ENCODE measurements around the gene ARFGAP3.
"Not testable (repeated sequence)": the region's sequence is repeated elsewhere in the genome, so short reads cannot be mapped to it uniquely, and the experiment has no call there.

The ARFGAP3 gene

DNA sequence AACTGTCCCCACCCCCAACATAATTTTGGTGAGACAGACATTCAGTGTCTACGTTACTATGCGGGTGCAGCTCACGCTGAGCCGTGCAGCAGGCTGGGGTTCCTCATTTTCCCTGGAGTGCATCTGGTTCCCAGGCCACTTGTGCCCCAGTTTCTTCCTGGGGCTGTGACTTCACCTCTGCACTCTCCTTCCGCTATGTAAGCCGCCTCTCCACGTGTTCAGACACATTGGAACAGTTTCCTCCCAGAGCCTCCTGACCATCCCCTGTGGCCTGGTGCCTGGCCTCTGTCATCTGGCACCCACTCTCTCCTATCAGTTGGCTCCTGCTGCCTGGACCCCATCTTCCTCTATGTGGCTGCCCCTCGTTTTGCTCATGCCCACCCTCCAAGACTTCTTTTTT, 90.2 kb downstream of the ARFGAP3 start:
- DNase-seq (ENCODE audit: low read depth), result no peak
- H3K4me3 ChIP-seq (ENCODE audit: low read depth, low read length), result no peak overlapping the region
- TF ChIP-seq, protein P1, sequence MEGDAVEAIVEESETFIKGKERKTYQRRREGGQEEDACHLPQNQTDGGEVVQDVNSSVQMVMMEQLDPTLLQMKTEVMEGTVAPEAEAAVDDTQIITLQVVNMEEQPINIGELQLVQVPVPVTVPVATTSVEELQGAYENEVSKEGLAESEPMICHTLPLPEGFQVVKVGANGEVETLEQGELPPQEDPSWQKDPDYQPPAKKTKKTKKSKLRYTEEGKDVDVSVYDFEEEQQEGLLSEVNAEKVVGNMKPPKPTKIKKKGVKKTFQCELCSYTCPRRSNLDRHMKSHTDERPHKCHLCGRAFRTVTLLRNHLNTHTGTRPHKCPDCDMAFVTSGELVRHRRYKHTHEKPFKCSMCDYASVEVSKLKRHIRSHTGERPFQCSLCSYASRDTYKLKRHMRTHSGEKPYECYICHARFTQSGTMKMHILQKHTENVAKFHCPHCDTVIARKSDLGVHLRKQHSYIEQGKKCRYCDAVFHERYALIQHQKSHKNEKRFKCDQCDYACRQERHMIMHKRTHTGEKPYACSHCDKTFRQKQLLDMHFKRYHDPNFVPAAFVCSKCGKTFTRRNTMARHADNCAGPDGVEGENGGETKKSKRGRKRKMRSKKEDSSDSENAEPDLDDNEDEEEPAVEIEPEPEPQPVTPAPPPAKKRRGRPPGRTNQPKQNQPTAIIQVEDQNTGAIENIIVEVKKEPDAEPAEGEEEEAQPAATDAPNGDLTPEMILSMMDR (conservative IDR thresholded peaks at IDR 0.05; ENCODE audit: low read depth, low read length), result no peak

DNA sequence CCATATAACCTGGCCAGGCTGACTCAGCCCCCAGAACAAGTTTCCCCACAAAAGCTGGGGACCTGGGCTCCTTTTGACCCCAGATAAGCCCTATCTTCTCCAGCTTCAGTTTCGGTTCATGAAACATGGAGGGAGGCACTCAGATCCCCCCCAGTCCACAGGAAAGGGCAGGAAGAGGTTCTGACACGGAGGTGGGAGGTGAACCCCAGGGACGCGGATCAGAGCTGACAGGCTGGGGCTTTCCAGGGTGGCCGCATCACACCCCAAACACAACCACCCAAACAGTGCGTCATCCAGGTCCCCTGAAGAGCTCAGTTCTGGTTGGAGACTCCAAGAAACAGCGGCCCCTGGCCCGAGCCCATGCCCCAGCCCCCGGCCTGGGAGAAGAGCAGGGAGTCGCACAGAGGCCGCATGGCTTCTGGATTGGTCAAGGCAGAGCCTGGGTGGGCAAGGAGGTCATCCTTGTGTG, 92.1 kb downstream of the ARFGAP3 start:
- H3K4me3 ChIP-seq (ENCODE audit: low read depth, low read length), result no peak overlapping the region
- TF ChIP-seq, protein P1 (conservative IDR thresholded peaks at IDR 0.05; ENCODE audit: low read depth, low read length), result no peak
- no peak for DNase-seq (ENCODE audit: low read depth)

DNA sequence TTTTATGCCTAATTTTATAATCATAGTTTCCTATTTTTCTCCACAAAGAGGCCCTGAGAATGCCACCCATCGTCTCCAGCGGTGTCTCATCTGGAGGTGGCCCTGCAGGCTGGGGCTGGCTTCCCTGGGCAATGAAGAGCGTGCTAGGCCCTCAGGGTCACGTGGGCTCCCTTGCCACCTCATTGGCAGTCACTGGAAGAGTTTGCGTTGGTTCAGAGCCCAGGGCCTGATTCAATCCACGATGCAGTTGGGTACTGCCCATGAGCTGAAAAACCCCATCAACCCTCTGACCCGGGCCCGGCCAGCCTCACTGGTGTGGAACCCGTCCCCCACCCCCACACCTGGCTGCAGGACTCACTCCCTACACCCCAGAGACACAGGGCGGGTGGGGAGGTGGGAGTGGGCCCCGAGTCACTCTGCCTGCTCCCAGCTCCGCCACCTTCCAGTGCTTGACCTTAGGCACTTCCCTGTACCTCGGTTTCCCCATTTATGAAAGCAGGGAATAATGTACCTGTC, 93.0 kb downstream of the ARFGAP3 start:
- TF ChIP-seq, protein P1 (conservative IDR thresholded peaks at IDR 0.05; ENCODE audit: low read depth, low read length), result no peak
- no peak overlapping the region for H3K4me3 ChIP-seq (ENCODE audit: low read depth, low read length)
- no peak for DNase-seq (ENCODE audit: low read depth)

DNA sequence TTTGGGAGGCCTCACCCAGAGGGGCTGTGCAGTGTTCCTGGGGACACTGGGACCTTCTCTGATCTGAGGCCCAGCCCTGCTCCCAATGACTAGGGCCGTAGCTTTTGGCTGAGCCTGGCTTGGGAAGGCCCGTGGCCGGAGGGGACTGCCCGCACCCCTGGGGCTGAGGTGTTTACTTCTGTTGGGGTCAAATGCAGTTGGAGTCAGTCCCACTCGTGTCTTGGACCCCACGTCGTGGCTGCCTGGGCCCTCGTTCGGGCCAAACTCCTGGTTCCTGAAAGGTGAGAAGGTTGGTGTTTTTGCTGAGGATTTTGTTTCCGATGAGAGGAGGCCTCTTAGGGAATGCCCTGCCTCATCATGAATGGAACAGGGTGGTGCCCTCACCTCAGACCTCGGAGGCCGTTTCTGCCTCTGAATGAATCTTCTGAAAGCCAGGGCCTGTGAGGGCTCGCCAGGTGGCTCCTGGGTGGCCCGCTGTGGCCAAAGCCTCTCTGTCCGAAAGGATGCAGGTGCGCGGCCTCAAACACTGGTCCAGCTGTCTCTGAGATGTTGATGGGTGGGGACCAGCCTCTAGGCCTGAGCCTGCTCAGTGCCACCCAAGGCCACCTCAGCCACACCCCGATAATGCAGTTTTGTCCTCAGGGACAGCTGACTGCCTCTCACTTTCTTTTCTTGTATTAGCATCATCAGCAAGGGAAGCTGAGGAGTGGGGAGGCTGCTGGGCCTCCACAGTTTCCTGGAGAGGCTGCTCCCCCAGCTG, 96.1 kb downstream of the ARFGAP3 start:
- no peak overlapping the region for H3K4me3 ChIP-seq (ENCODE audit: low read depth, low read length)
- no peak for DNase-seq (ENCODE audit: low read depth)
- TF ChIP-seq, protein P1 (conservative IDR thresholded peaks at IDR 0.05; ENCODE audit: low read depth, low read length), result no peak

DNA sequence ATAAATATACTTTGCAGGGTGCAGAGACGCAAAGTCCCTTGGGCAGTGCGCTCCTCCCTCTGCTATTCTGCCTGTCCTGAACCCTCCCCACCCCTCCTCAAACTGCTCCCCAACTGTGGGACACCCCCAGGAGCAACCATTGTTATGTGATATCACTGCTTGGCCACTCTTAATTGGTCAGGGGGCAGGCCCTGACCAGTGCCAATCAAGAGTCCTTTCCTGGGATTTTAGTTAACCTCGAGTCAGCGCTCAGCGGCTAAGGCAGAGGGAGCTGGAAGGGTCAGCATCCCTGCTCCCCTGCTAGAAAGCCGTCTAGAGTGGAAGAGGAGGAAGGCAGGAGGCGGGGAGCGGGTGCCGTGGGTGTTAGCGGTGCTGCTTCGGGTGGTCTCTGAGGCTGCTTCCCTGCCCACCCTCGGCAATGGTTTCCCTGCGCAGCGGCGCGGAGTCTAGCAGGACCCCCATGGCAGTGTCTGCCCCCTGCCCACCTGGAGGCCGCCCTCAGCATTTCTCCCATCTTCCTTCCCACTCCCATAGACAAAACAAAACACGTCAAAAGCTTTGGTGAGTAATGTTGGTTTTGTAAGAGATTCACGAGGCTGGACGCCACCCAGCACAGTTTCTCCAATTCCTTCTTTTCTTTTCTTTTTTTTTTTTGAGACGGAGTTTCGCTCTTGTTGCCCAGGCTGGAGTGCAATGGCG, 98.0 kb downstream of the ARFGAP3 start:
- TF ChIP-seq, protein P1 (conservative IDR thresholded peaks at IDR 0.05; ENCODE audit: low read depth, low read length), result peak; percentile 40
- peak; percentile 90 for DNase-seq (ENCODE audit: low read depth)
- no peak overlapping the region for H3K4me3 ChIP-seq (ENCODE audit: low read depth, low read length)

DNA sequence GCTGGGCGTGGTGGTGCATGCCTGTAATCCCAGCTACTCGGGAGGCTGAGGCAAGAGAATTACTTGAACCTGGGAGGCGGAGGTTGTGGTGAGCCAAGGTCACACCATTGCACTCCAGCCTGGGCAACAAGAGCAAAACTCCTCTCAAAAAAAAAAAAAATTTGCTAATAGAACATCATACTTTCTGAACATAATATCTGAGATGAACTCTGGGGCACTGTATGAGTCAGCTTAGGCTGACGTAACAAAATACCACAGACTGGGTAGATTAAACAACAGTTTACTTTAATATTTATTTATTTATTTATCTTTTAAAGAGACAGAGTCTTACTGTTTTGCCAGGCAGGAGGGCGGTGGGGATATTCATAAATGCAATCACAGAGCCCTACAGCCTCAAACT, 101.5 kb downstream of the ARFGAP3 start:
- peak; percentile 82 for DNase-seq (ENCODE audit: low read depth)

DNA sequence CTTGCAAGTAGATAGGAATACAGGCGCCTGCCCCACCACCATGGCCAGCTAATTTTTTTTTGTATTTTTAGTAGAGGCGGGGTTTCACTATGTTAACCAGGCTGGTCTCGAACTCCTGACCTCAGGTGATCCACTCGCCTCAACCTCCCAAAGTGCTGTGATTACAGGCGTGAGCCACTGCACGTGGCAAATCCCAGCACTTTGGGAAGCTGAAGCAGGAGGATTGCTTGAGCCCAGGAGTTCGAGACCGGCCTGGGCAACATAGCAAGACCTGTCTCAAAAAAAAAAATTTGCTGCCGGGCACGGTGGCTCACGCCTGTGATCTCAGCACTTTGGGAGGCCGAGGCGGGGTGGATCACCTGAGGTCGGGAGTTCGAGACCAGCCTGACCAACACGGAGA, 102.0 kb downstream of the ARFGAP3 start:
- H3K4me3 ChIP-seq (ENCODE audit: low read depth, low read length); DNase-seq (ENCODE audit: low read depth): not testable (repeated sequence)

More for the DNA sequence above, 101.5 kb downstream of the ARFGAP3 start:
- not testable (repeated sequence) for H3K4me3 ChIP-seq (ENCODE audit: low read depth, low read length)

DNA sequence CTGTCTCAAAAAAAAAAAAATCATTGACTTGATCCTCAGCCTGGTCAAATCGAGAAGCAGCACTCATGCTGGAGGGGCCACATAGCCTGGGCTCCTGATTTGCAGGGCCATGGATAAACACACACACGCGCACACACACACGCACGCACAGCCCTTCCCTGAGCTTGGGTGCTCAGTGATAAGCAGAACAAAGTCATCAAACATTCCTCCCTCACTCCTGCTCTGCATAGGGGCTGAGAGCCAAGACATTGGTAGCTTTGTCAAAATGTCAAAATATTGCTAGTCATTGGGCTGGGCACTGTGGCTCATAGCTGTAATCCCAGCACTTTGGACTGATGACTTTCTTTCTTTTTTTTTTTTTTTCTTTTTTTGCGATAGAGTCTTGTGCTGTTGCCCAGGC, 102.4 kb downstream of the ARFGAP3 start:
- H3K4me3 ChIP-seq (ENCODE audit: low read depth, low read length), result no peak overlapping the region
- no peak for DNase-seq (ENCODE audit: low read depth)
- TF ChIP-seq, protein P1 (conservative IDR thresholded peaks at IDR 0.05; ENCODE audit: low read depth, low read length), result no peak

All from choroid plexus epithelial cell (primary cell).